Astrocyte of the cerebellum (primary cell): ENCODE results near the gene FBXL4.

ENCODE experiments used
- DNase-seq: peaks from one replicate; pipeline ENCODE4 v3.0.0-alpha.2; 2011; ENCODE audit warnings: low read depth
- H3K4me3 ChIP-seq: 2 replicates; pipeline ENCODE4 v1.5.1; 2011; ENCODE audit warnings: mild to moderate bottlenecking, low read depth, low read length, moderate library complexity
- CTCF ChIP-seq: IDR thresholded peaks from 2 replicates; pipeline ENCODE4 v1.5.1; 2012; ENCODE audit warnings: low read length, low read depth, moderate library complexity, mild to moderate bottlenecking; ENCODE audit errors: missing control alignments
- in situ Hi-C: cut with HindIII; loops from 2 replicates; pipeline ENCODE4 v1.10.0; 2017; ENCODE audit warnings: low sequenced_read_pairs

Gene FBXL4

GRCh38 chr6:98947411-98948292 lies at the start of gene FBXL4:
FBXL4 (minus strand) TSS chr6:98947946; CDS start chr6:98926988, 20,958 bp downstream.
- DNase-seq, result no peak
- no peak for TF ChIP-seq CTCF
- in situ Hi-C loops, result no loop called here
- H3K4me3 ChIP-seq, result peak within 1 kb of the TSS; percentile 69

GRCh38 chr6:98995116-98995515 lies 47.4 kb upstream of the FBXL4 start:
- no peak for DNase-seq
- H3K4me3 ChIP-seq, result no peak overlapping the region
- no peak for TF ChIP-seq CTCF
- in situ Hi-C loops, result no loop called here

GRCh38 chr6:98992535-98992934 lies 44.8 kb upstream of the FBXL4 start:
- no peak for DNase-seq
- no peak overlapping the region for H3K4me3 ChIP-seq
- no peak for TF ChIP-seq CTCF
- in situ Hi-C loops, result no loop called here

GRCh38 chr6:98986071-98986615 lies 38.4 kb upstream of the FBXL4 start:
- no peak for TF ChIP-seq CTCF
- H3K4me3 ChIP-seq, result no peak overlapping the region
- in situ Hi-C loops, result no loop called here
- DNase-seq, result no peak

GRCh38 chr6:98985391-98985790 lies 37.6 kb upstream of the FBXL4 start:
- TF ChIP-seq CTCF, result no peak
- no peak overlapping the region for H3K4me3 ChIP-seq
- in situ Hi-C loops, result no loop called here
- DNase-seq, result no peak

- H3K4me3 ChIP-seq, result no peak overlapping the region
- no peak for TF ChIP-seq CTCF
- in situ Hi-C loops, result no loop called here
- no peak for DNase-seq
Observed at GRCh38 chr6:98984121-98984520, 36.4 kb upstream of the FBXL4 start.
